K562 (cell line): Measurements from ENCODE around the gene CTF1. TPM values are rescaled to one million over a fixed set of nuclear protein-coding genes. Genes with fewer than 3 reads are reported as not detected.

Experiments
- ARID2 ChIP-seq: fragments of 450-650 bp; IDR thresholded peaks from 2 replicates; pipeline ENCODE4 v1.6.1; 2017; ENCODE audit warnings: antibody characterized with exemption, mild to moderate bottlenecking
- ATF4 ChIP-seq: fragments of 450-650 bp; formaldehyde crosslinking; IDR thresholded peaks from 2 replicates; pipeline ENCODE4 v1.4.0; 2022; ENCODE audit warnings: mild to moderate bottlenecking, moderate library complexity
- CBX3 ChIP-seq, 2 experiments: IDR thresholded peaks; 1 replicate in 1 of 2; 2 replicates in 1 of 2; pipeline ENCODE4 v1.6.1; 2012; ENCODE audit warnings: inconsistent platforms in 2 of 2, low read length in 2 of 2, borderline replicate concordance in 1 of 2, control low read depth in 1 of 2
- CBX8 ChIP-seq: fragments of 200-600 bp; sonication (generic); IDR thresholded peaks from 2 replicates; pipeline ENCODE4 v1.6.1; 2012; ENCODE audit warnings: borderline replicate concordance, mixed run types, low read depth, mild to moderate bottlenecking, moderate library complexity, mixed read lengths, low read length, control low read depth, inconsistent platforms; ENCODE audit not compliant: poor library complexity, severe bottlenecking; ENCODE audit errors: extremely low read depth
- E2F5 ChIP-seq: sonication (generic); formaldehyde crosslinking; IDR thresholded peaks from 2 replicates; pipeline ENCODE4 v1.8.0; 2022; ENCODE audit warnings: mild to moderate bottlenecking, missing genetic modification reagents
- ETS1 ChIP-seq: conservative IDR thresholded peaks from 2 replicates; pipeline ENCODE4 v1.6.1; 2011; ENCODE audit warnings: low read depth, mild to moderate bottlenecking, low read length; ENCODE audit not compliant: control insufficient read depth
- ETV5 ChIP-seq: sonication (generic); formaldehyde crosslinking; IDR thresholded peaks from 2 replicates; pipeline ENCODE4 v1.4.0; 2020; ENCODE audit warnings: low read depth, mild to moderate bottlenecking, missing genetic modification reagents
- ETV6 ChIP-seq, 3 experiments: fragments of 150-350 bp in 1 of 3; sonication (generic) in 1 of 3; formaldehyde crosslinking in 1 of 3; IDR thresholded peaks; 2 replicates each; pipeline versions ENCODE4 v1.6.1 to v1.8.0; 2014 to 2022; ENCODE audit warnings: borderline replicate concordance in 2 of 3, low read depth in 2 of 3, antibody characterized with exemption in 1 of 3, low read length in 1 of 3, mild to moderate bottlenecking in 1 of 3, missing genetic modification reagents in 1 of 3
- FOXA3 ChIP-seq, 2 experiments: fragments of 450-650 bp in 1 of 2; sonication (generic) in 1 of 2; formaldehyde crosslinking; IDR thresholded peaks in 1 of 2; conservative IDR thresholded peaks in 1 of 2; 2 replicates each; pipeline versions ENCODE4 v1.4.0 to v1.8.0; 2020 to 2022; ENCODE audit warnings: mild to moderate bottlenecking in 2 of 2, missing genetic modification reagents in 1 of 2
- FOXK2 ChIP-seq, 2 experiments: fragments of 450-650 bp; IDR thresholded peaks in 1 of 2; conservative IDR thresholded peaks in 1 of 2; 2 replicates each; pipeline ENCODE4 v1.6.1; 2016; ENCODE audit warnings: low read depth in 2 of 2, mild to moderate bottlenecking in 1 of 2
- GABPB1 ChIP-seq: sonication (generic); formaldehyde crosslinking; IDR thresholded peaks from 2 replicates; pipeline ENCODE4 v1.8.0; 2022; ENCODE audit warnings: mild to moderate bottlenecking, missing genetic modification reagents
- HMGN3 ChIP-seq: IDR thresholded peaks from 2 replicates; pipeline ENCODE4 v1.6.1; 2011; ENCODE audit warnings: borderline replicate concordance, low read depth, mild to moderate bottlenecking, mixed read lengths, low read length; ENCODE audit not compliant: insufficient read length; ENCODE audit errors: extremely low read depth
- ILK ChIP-seq: fragments of 450-650 bp; IDR thresholded peaks from 2 replicates; pipeline ENCODE4 v1.6.1; 2016; ENCODE audit warnings: missing genetic modification characterization, low read depth, mild to moderate bottlenecking, missing compliant biosample characterization, moderate library complexity, borderline replicate concordance
- MTA2 ChIP-seq: fragments of 450-650 bp; IDR thresholded peaks from 2 replicates; pipeline ENCODE4 v1.6.1; 2016; ENCODE audit warnings: low read depth
- NCOA1 ChIP-seq: fragments of 450-650 bp; IDR thresholded peaks from 2 replicates; pipeline ENCODE4 v1.6.1; 2016; ENCODE audit warnings: low read depth
- NR1H2 ChIP-seq: sonication (generic); formaldehyde crosslinking; IDR thresholded peaks from 2 replicates; pipeline ENCODE4 v1.4.0; 2020; ENCODE audit warnings: mild to moderate bottlenecking, missing genetic modification reagents
- PHF21A ChIP-seq: fragments of 450-650 bp; IDR thresholded peaks from 2 replicates; pipeline ENCODE4 v1.6.1; 2017; ENCODE audit warnings: low read depth, borderline replicate concordance
- SLC30A9 ChIP-seq: fragments of 250-450 bp; sonication (Bioruptor Pico); IDR thresholded peaks from 2 replicates; pipeline ENCODE4 v1.8.0; 2022; ENCODE audit warnings: mild to moderate bottlenecking, moderate library complexity
- SMARCE1 ChIP-seq: fragments of 450-650 bp; IDR thresholded peaks from 2 replicates; pipeline ENCODE4 v1.7.1; 2016; ENCODE audit warnings: mild to moderate bottlenecking
- ZEB2 ChIP-seq: fragments of 450-650 bp; IDR thresholded peaks from 2 replicates; pipeline ENCODE4 v1.6.1; 2016
- ZNF740 ChIP-seq, 3 experiments: fragments of 200-800 bp in 1 of 3; sonication (Bioruptor generic) in 1 of 3; sonication (generic) in 1 of 3; formaldehyde crosslinking in 1 of 3; IDR thresholded peaks; 2 replicates each; pipeline versions ENCODE4 v1.6.1 to v1.8.0; 2016 to 2022; ENCODE audit warnings: mild to moderate bottlenecking in 2 of 3, missing compliant biosample characterization in 2 of 3, missing genetic modification characterization in 2 of 3, missing genetic modification reagents in 1 of 3
- ZNF76 ChIP-seq: fragments of 250-450 bp; sonication (Bioruptor Pico); IDR thresholded peaks from 2 replicates; pipeline ENCODE4 v1.4.0; 2020; ENCODE audit warnings: mild to moderate bottlenecking, moderate library complexity, borderline replicate concordance
- polyA plus RNA-seq, 8 experiments: library from polyadenylated mRNA; depleted of rRNA in 4 of 8; stranded (reverse) in 5 of 8; unstranded in 3 of 8; fragments of >200 nt; fragmentation: Nextera tagmentation in 2 of 8; fragmentation: Illumina TruSeq in 1 of 8; extraction: Ambion mirVana in 2 of 8; extraction: Trizol in 1 of 8; gene quantifications; 2 replicates each; pipeline versions ENCODE4 v1.2.1 to v1.2.3, GENCODE V29; 2011 to 2014; ENCODE audit warnings: inconsistent platforms in 1 of 8, missing spikeins in 1 of 8
- total RNA-seq, 7 experiments: library from RNA; depleted of rRNA in 6 of 7; stranded (reverse); fragments of >200 nt in 6 of 7; fragmentation: Illumina TruSeq in 2 of 7; extraction: Trizol in 2 of 7; gene quantifications; 2 replicates each; pipeline versions ENCODE4 v1.2.1 to v1.2.3, GENCODE V29; 2011 to 2021; ENCODE audit warnings: low replicate concordance in 1 of 7

CTF1 gene
- total and polyA plus RNA-seq, 9 of the 15 experiments (the other 6 are each of a cell fraction or from before 2014, with no cell fraction given): 0.24 to 2.5 (median 0.44) TPM

- TF ChIP-seq ZNF740 (CRISPR knock-in tag; IDR thresholded peaks at IDR 0.05) (no peak), ZNF740 (tag; IDR thresholded peaks at IDR 0.05) (no peak), MTA2 (no peak), ATF4 (CRISPR knock-in tag) (peak; percentile 24; the same call in 1 of the 2 replicates), ZNF76 (CRISPR knock-in tag) (no peak), ETS1 (peak; percentile 99), GABPB1 (peak; percentile 82), ILK (tag) (no peak), ZEB2 (no peak), NR1H2 (CRISPR knock-in tag) (no peak), NCOA1 (no peak), CBX8 (no peak), E2F5 (CRISPR knock-in tag) (no peak), CBX3 (IDR thresholded peaks at IDR 0.05; ENCODE audit: borderline replicate concordance in 1 of 2, low read length in 2 of 2) (no peak), PHF21A (no peak), SMARCE1 (peak; percentile 12; the same call in 1 of the 2 replicates), ARID2 (no peak), HMGN3 (no peak), FOXK2 (conservative IDR thresholded peaks at IDR 0.05 in 1 of 2, IDR thresholded peaks at IDR 0.05 in 1 of 2; ENCODE audit: low read depth in 2 of 2) (peak; percentile 74 to 86; a peak in 3 of 4 replicates), SLC30A9 (no peak), ETV5 (CRISPR knock-in tag) (peak; percentile 22; the same call in 1 of the 2 replicates), FOXA3 (CRISPR knock-in tag; conservative IDR thresholded peaks at IDR 0.05 in 1 of 2, IDR thresholded peaks at IDR 0.05 in 1 of 2) (0 out of 4 replicates have a peak, but pooled peaks of 1 of the 2 experiments have one; percentile 36), ETV6 (IDR thresholded peaks at IDR 0.05; ENCODE audit: borderline replicate concordance in 1 of 2, low read depth in 2 of 2, low read length in 1 of 2) (no peak), ETV6 (CRISPR knock-in tag; IDR thresholded peaks at IDR 0.05; ENCODE audit: borderline replicate concordance) (no peak)
These were observed 697 bp downstream of the CTF1 start (continued) for GRCh38 chr16:30896889-30897733.
